Brain microvascular endothelial cell (primary cell): ENCODE measurements around the gene VILL.
A peak's percentile ranks its signal among the peaks of the same experiment; 100 is the strongest.
"Not testable (repeated sequence)": the region's sequence is repeated elsewhere in the genome, so short reads cannot be mapped to it uniquely, and the experiment has no call there.

Experiments used
- DNase-seq: peaks from one replicate; pipeline ENCODE4 v3.0.0-alpha.2; 2020
- H3K27ac ChIP-seq: fragments of 250-450 bp; sonication (Bioruptor Pico); 2 replicates; pipeline ENCODE4 v1.5.1; 2020; ENCODE audit warnings: mild to moderate bottlenecking, moderate library complexity
- H3K27me3 ChIP-seq: fragments of 250-450 bp; sonication (Bioruptor Pico); replicated peaks from 2 replicates; pipeline ENCODE4 v1.5.1; 2020; ENCODE audit warnings: mild to moderate bottlenecking
- H3K36me3 ChIP-seq: fragments of 250-450 bp; sonication (Bioruptor Pico); replicated peaks from 2 replicates; pipeline ENCODE4 v1.5.1; 2020; ENCODE audit warnings: mild to moderate bottlenecking
- H3K4me3 ChIP-seq: 2 replicates; pipeline ENCODE4 v1.5.1; 2011; ENCODE audit warnings: low read depth, mild to moderate bottlenecking, control low read depth, low read length, moderate library complexity
- in situ Hi-C: cut with HindIII; loops from 2 replicates; pipeline ENCODE4 v1.10.0; 2017; ENCODE audit warnings: low sequenced_read_pairs, low pct_ligation_motif_present
- TF ChIP-seq, protein P1 (sequence below): IDR thresholded peaks from 2 replicates; pipeline ENCODE4 v1.5.1; 2011; ENCODE audit warnings: low read depth, mild to moderate bottlenecking, moderate library complexity, low read length, control low read depth, inconsistent platforms; ENCODE audit errors: missing control alignments

VILL gene

DNA sequence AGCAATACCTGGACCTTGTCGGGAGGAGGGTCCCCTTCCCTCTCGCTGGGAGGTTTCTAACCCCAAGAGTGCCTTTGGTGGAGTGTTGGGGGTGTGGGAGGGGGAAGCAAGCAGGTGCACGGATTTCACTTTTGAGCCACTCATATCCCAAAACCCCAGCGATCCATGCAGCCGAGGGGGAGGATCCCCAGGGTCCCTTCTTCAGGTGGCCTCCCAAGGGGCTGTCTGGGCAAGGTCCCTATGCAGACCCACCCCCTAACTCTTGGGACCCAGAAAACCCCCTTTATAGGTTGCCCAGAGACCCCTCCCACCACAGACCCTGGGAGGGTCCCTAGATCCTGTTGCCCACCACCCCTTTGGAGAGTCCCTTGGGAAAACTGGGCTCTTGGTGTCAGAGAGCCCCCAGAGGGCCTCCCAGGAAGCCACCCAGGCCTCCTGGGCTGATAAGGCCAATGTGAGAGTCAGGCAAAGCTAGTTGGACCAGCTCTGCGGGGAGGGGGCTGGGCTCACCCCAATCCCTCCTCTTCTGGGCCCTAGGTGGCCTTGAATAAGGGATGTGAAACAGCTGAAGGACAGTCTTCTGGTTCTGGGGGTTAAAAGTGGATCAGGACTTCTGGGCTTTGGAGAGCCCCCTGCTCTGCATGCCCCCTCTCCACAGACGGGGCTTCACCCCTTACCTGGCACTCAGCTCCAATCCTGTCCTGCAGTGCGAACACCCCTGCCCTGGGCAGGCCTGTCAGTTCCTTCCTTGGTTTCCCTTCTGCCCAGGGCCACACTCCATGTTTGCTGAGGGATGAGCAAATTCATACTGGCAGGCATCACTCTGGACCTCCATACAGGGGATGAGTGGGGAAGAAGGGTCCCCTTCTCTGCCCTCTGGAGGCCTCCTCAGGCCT lies 39.8 kb downstream of the VILL start:
- Histone ChIP-seq H3K27ac (no peak overlapping the region), H3K27me3 (no peaks in the 10 kb centered on the region), H3K36me3 (no peaks in the 10 kb centered on the region), H3K4me3 (peak overlapping the region; percentile 61)
- TF ChIP-seq, protein P1, sequence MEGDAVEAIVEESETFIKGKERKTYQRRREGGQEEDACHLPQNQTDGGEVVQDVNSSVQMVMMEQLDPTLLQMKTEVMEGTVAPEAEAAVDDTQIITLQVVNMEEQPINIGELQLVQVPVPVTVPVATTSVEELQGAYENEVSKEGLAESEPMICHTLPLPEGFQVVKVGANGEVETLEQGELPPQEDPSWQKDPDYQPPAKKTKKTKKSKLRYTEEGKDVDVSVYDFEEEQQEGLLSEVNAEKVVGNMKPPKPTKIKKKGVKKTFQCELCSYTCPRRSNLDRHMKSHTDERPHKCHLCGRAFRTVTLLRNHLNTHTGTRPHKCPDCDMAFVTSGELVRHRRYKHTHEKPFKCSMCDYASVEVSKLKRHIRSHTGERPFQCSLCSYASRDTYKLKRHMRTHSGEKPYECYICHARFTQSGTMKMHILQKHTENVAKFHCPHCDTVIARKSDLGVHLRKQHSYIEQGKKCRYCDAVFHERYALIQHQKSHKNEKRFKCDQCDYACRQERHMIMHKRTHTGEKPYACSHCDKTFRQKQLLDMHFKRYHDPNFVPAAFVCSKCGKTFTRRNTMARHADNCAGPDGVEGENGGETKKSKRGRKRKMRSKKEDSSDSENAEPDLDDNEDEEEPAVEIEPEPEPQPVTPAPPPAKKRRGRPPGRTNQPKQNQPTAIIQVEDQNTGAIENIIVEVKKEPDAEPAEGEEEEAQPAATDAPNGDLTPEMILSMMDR = no peak
- in situ Hi-C loops = no loop called here
- no peak for DNase-seq

DNA sequence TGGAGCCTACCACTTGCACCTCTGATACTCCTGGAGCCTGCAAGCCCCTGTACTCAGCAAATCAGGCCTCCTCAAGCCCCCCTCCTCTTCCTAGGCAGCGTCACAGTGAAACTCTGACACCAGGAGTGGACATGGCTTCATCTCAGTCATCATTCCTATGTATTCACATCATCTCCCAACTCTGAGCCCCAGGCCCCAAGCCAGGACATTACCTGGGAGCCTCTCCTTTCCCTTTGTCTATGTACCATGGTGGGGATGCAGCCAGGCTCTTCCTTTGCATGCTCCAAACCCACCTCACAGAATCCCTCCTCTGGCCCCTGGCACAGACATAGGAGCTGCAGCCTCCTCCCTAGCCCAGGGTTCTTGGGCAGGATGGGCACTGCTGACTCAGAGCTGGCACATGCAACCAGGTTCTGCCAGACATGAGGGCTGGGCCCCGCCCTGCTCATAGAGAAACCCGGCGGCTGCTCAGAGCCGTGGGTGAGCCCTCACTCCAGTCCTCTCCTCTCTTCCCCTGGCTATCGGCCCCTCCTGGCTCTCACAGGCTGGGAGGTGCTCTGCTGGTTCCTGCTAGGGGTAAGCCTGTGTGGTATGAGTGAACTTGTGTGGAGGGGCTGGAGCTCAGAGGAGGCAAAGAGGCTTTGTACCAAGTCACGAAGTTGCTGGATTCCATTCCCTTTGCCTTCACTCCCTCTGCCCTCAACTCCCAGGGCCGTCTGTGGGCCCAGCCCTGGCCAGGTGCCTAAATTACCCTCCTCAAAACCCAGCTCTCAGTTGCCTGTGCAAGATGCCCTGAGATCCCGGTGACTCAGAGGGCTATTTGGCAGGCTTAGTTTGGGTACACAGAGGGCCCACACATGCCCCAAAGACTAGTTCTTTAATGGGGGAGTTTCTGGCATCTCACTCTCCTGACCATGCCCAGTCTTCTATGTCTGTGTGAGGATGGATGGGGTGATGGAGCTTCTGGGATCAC lies 40.7 kb downstream of the VILL start:
- no peak overlapping the region for H3K27ac ChIP-seq
- H3K36me3 ChIP-seq = no peaks in the 10 kb centered on the region
- no peak overlapping the region for H3K4me3 ChIP-seq
- in situ Hi-C loops = no loop called here
- H3K27me3 ChIP-seq = no peaks in the 10 kb centered on the region
- DNase-seq = no peak
- TF ChIP-seq, protein P1 = no peak

DNA sequence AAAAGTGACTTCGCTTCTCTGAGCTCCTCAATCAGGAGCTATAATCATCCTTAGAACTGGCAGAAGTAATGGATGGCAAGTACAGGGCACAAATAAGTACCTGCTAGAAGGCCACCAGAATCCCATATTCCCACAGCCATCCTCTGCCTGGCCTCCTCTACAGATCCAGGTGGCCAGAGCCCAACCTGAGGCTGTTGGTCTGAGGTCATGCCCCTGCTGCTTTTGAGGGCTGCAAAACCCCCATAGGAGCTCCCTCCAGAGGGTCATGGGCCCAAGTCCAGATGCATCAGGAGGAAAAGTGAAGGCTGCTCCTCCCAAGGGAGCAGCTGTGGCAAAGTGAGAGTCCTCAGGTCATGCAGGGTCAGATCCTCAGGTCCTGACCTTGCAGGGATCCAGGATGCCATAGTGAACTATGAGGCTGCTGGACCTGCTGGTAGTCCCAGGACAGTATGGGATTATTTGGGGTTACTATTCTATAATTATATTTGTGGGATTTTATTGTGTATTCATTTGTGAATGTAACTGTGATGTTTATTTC lies 41.8 kb downstream of the VILL start:
- no peaks in the 10 kb centered on the region for H3K36me3 ChIP-seq
- H3K4me3 ChIP-seq = no peak overlapping the region
- no peak overlapping the region for H3K27ac ChIP-seq
- TF ChIP-seq, protein P1 = no peak
- in situ Hi-C loops = no loop called here
- no peaks in the 10 kb centered on the region for H3K27me3 ChIP-seq
- no peak for DNase-seq

- DNase-seq, H3K36me3 ChIP-seq, in situ Hi-C loops, H3K27ac ChIP-seq, H3K27me3 ChIP-seq, H3K4me3 ChIP-seq: not testable (repeated sequence)
Observed at GRCh38 chr3:38033586-38033985, 43.0 kb downstream of the VILL start.

- H3K4me3 ChIP-seq, H3K27me3 ChIP-seq, H3K27ac ChIP-seq, in situ Hi-C loops, H3K36me3 ChIP-seq, DNase-seq: not testable (repeated sequence)
Observed at GRCh38 chr3:38034335-38034734, 43.7 kb downstream of the VILL start.

DNA sequence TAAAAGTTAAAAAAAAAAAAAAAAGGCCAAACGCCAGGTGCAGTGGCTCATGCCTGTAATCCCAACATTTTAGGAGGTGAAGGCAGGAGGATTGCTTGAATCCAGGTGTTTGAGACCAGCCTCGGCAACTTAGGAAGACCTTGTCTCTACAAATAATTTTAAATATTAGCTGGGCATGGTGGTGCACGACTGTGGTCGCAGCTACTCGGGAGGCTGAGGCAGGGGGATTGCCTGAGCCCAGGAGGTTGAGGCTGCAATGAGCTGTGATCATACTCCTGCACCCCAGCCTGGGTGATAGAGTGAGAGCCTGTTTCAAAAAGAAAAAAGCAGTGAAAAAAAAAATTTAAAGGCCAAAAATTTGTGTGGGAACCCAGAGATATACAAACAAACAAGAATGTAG lies 45.7 kb downstream of the VILL start:
- no peaks in the 10 kb centered on the region for H3K27me3 ChIP-seq
- H3K36me3 ChIP-seq = no peaks in the 10 kb centered on the region
- no peak for DNase-seq
- in situ Hi-C loops = no loop called here
- no peak overlapping the region for H3K4me3 ChIP-seq
- TF ChIP-seq, protein P1 = no peak
- H3K27ac ChIP-seq = no peak overlapping the region
